ENCODE data around the gene PRDM15.

The PRDM15 gene

GRCh38 chr21:41772351-41773080 lies 106.6 kb downstream of the PRDM15 start:
- DNase-seq = no peak

- no peak for DNase-seq
These were observed 107.6 kb downstream of the PRDM15 start for GRCh38 chr21:41771625-41771945.

- no peak for DNase-seq
These were observed 108.1 kb downstream of the PRDM15 start for GRCh38 chr21:41770901-41771624.

- DNase-seq = no peak
These were observed 109.2 kb downstream of the PRDM15 start for GRCh38 chr21:41769933-41770332.

- no peak for DNase-seq
These were observed 109.6 kb downstream of the PRDM15 start for GRCh38 chr21:41769521-41769920.

- no peak for DNase-seq
These were observed 110.0 kb downstream of the PRDM15 start for GRCh38 chr21:41769111-41769510.

- DNase-seq = peak; percentile 68
These were observed 110.6 kb downstream of the PRDM15 start for GRCh38 chr21:41768437-41769042.

- no peak for DNase-seq
These were observed 111.3 kb downstream of the PRDM15 start for GRCh38 chr21:41767606-41768436.

- DNase-seq = peak; percentile 53
These were observed 112.1 kb downstream of the PRDM15 start, which contains the start of gene RIPK4 for GRCh38 chr21:41766883-41767605. TSS of gene RIPK4 (minus strand) at chr21:41767052. CDS start at chr21:41767041, 11 bp downstream.

- DNase-seq = no peak
These were observed 112.9 kb downstream of the PRDM15 start for GRCh38 chr21:41765973-41766882.

GRCh38 chr21:41765420-41765821 lies 113.7 kb downstream of the PRDM15 start:
- DNase-seq = no peak

- DNase-seq = no peak
These were observed 114.4 kb downstream of the PRDM15 start for GRCh38 chr21:41764558-41765419.

- DNase-seq = no peak
These were observed 115.1 kb downstream of the PRDM15 start for GRCh38 chr21:41763996-41764395.

GRCh38 chr21:41763398-41763931 lies 115.7 kb downstream of the PRDM15 start:
- no peak for DNase-seq

- no peak for DNase-seq
These were observed 116.4 kb downstream of the PRDM15 start for GRCh38 chr21:41762753-41763152.

GRCh38 chr21:41761934-41762635 lies 117.1 kb downstream of the PRDM15 start:
- no peak for DNase-seq

GRCh38 chr21:41761211-41761933 lies 117.8 kb downstream of the PRDM15 start:
- DNase-seq = no peak

GRCh38 chr21:41760411-41760810 lies 118.7 kb downstream of the PRDM15 start:
- DNase-seq = no peak

- no peak for DNase-seq
These were observed 119.2 kb downstream of the PRDM15 start for GRCh38 chr21:41759926-41760325.
